SW480 (cell line): ENCODE data around the gene ANKRD7.
"Not testable (repeated sequence)": the region's sequence is repeated elsewhere in the genome, so short reads cannot be mapped to it uniquely, and the experiment has no call there.

Experiments used
- DNase-seq: peaks from one replicate; pipeline ENCODE4 v3.0.0-alpha.2; 2016; ENCODE audit warnings: low spot score

Gene ANKRD7

GRCh38 chr7:118239014-118239413 lies 14.5 kb downstream of the ANKRD7 start:
- no peak for DNase-seq

- DNase-seq: not testable (repeated sequence)
These were observed 15.8 kb downstream of the ANKRD7 start for GRCh38 chr7:118240320-118240719.

- DNase-seq: no peak
These were observed 19.2 kb downstream of the ANKRD7 start for GRCh38 chr7:118243695-118244094.

- DNase-seq: no peak
These were observed 20.9 kb downstream of the ANKRD7 start for GRCh38 chr7:118245267-118246040.

GRCh38 chr7:118250860-118251494 lies 26.5 kb downstream of the ANKRD7 start:
- no peak for DNase-seq

- no peak for DNase-seq
These were observed 27.6 kb downstream of the ANKRD7 start for GRCh38 chr7:118252087-118252486.

GRCh38 chr7:118259115-118259514 lies 34.6 kb downstream of the ANKRD7 start:
- DNase-seq: no peak

GRCh38 chr7:118264836-118265235 lies 40.3 kb downstream of the ANKRD7 start:
- DNase-seq: no peak

GRCh38 chr7:118280319-118281012 lies 56.0 kb downstream of the ANKRD7 start:
- no peak for DNase-seq

- no peak for DNase-seq
These were observed 56.7 kb downstream of the ANKRD7 start for GRCh38 chr7:118281196-118281595.

- DNase-seq: no peak
These were observed 60.9 kb downstream of the ANKRD7 start for GRCh38 chr7:118285358-118285757.

GRCh38 chr7:118286131-118286530 lies 61.6 kb downstream of the ANKRD7 start:
- DNase-seq: no peak

GRCh38 chr7:118288098-118288497 lies 63.6 kb downstream of the ANKRD7 start:
- no peak for DNase-seq

- DNase-seq: no peak
These were observed 65.0 kb downstream of the ANKRD7 start for GRCh38 chr7:118289476-118289875.
